ENCODE data around the gene RSRC1.
"Not testable (repeated sequence)": the region's sequence is repeated elsewhere in the genome, so short reads cannot be mapped to it uniquely, and the experiment has no call there.

- TF ChIP-seq CTCF, EZH2 (IDR thresholded peaks at IDR 0.05): not testable (repeated sequence)
Measured at GRCh38 chr3:158495398-158495902, 385.6 kb downstream of the RSRC1 start.

Data from neural progenitor cell (in vitro differentiated cells).